Mesodermal cell (in vitro differentiated cells): ENCODE data around the gene CYP2U1.
"Not testable (repeated sequence)": the region's sequence is repeated elsewhere in the genome, so short reads cannot be mapped to it uniquely, and the experiment has no call there.

Source experiments
- H3K27ac ChIP-seq: 2 replicates; pipeline ENCODE4 v1.7.0; 2013; ENCODE audit warnings: mild to moderate bottlenecking, low read depth, low read length, moderate library complexity; ENCODE audit not compliant: severe bottlenecking
- H3K36me3 ChIP-seq: 2 replicates; pipeline ENCODE4 v1.7.1; 2013; ENCODE audit warnings: mild to moderate bottlenecking, low read length, moderate library complexity; ENCODE audit not compliant: control insufficient read depth, insufficient read depth
- H3K4me1 ChIP-seq: one replicate; pipeline ENCODE4 v1.7.1; 2013; ENCODE audit warnings: mild to moderate bottlenecking, low read length; ENCODE audit not compliant: insufficient read depth, control insufficient read depth, poor library complexity, severe bottlenecking
- H3K4me3 ChIP-seq: 2 replicates; pipeline ENCODE4 v1.7.0; 2013; ENCODE audit warnings: low read length, control low read depth, mild to moderate bottlenecking; ENCODE audit not compliant: insufficient read depth, poor library complexity, severe bottlenecking; ENCODE audit errors: extremely low read depth
- H3K9me3 ChIP-seq: 2 replicates; pipeline ENCODE4 v1.7.1; 2013; ENCODE audit warnings: mild to moderate bottlenecking, low read length, moderate library complexity; ENCODE audit not compliant: control insufficient read depth
- WGBS, 2 experiments: methylation state at CpG; one replicate each; pipeline ENCODE4 v1.1.5; 2013; ENCODE audit warnings: missing lambda C conversion rate in 2 of 2; ENCODE audit not compliant: insufficient coverage in 2 of 2; 5-methylcytosine and 5-hydroxymethylcytosine counted together

Gene CYP2U1

DNA sequence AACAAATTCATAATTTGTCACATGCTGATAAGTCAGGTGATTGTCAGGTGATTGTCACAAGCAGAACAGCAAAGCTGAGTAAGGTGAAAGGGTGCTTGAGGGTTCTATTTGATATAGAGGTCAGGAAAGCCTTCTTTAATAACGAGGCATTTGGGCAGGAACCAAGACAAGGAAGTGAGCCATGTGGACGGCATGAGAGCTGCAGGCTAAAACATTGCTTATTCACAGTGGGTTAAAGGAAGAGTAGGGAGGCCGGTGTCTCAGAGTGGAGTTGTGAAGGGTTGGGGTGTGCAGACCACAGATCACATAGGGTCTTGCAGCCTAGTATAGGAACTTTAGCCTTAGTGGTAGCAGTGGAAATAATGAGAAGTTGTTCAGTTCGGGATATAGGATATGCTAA lies 31.3 kb upstream of the CYP2U1 start:
- no peak overlapping the region for H3K27ac ChIP-seq
- no peaks in the 10 kb centered on the region for H3K4me1 ChIP-seq
- H3K36me3 ChIP-seq = peaks cover 3% of the 10 kb centered on the region
- no peak overlapping the region for H3K4me3 ChIP-seq
- no peaks in the 10 kb centered on the region for H3K9me3 ChIP-seq
- WGBS, 2 experiments = 85 to 95% methylated on average over 4 of the region's 4 CpGs

DNA sequence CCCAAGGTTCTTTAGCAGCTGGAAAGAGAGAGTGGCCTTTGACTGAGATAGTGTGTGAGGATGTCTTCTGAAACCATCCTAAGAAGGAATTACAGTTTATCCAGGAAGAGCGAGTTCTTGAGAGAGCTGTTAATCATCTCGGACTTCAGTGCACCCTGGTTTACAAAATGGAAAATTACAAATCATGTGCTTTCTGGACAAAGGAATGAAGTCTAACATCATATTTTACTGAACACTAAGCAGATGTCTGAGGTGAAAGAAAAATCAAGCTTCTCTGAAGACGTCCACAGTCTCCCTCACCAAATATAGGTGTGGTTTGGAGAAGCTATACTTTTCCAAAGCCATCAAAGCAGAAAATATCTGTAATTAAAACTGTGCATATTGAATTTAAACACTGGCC lies 30.8 kb upstream of the CYP2U1 start:
- Histone ChIP-seq H3K4me1 (no peaks in the 10 kb centered on the region), H3K27ac (no peak overlapping the region), H3K9me3 (no peaks in the 10 kb centered on the region), H3K36me3 (peaks cover 3% of the 10 kb centered on the region), H3K4me3 (no peak overlapping the region)
- 92% methylated on average over 2 of the region's 3 CpGs; no CpG with 5 or more reads in 1 of the 2 experiments for WGBS, 2 experiments

DNA sequence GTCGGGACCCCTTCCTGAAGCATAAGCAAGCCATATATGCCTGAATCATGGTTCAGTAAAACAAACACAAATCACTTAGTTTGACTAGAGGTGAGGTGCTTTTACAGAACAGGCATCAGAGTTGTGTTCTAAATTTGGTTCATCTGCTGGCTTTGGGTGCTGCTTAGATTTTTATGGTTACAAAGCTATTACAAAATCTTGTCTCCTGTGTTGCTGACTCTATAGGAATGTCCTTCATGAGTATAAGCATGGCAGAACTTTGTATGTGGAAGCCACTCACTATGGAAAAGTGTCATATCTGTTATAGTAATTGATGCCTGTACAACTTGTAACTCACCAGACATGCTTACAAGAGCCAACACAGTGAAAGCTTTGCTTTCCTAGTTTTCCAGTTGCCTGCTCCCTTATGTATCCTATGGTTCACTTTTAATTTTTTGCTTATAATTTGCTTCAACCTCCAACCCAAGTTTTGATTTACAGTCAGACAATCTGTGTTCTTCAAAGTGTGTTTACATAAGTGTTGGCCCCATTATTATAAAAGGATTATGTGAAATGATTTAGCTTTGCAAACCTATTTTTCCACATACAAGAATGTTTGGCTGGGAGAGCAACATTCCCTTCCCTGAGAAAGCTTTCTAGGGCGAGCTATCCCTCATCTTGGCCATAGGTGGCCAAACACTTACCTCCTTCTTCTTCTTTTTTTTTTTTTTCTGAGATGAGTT lies 30.0 kb upstream of the CYP2U1 start:
- 83% methylated on average over 1 of the region's 2 CpGs; no CpG with 5 or more reads in 1 of the 2 experiments for WGBS, 2 experiments
- no peak overlapping the region for H3K4me3 ChIP-seq
- peaks cover 3% of the 10 kb centered on the region for H3K36me3 ChIP-seq
- no peaks in the 10 kb centered on the region for H3K9me3 ChIP-seq
- no peak overlapping the region for H3K27ac ChIP-seq
- no peaks in the 10 kb centered on the region for H3K4me1 ChIP-seq

DNA sequence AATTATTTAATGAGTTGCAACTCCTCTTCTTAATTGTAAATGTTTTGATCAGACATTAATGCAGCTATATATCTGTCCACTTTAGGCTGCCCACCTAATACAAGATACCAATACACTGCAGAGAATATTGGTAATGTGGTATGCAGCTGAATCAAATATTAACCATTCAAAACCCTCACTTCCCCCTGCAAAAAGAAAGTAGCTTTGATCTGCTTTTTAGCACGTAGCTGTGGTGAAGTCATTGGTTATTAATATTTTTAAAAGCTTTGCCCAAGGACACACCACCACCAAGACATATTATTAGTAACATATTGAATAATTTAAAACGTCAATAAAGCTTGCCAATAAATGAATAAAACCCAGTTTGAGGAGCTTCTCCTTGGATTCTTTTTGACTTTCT lies 28.6 kb upstream of the CYP2U1 start:
- peaks cover 3% of the 10 kb centered on the region for H3K36me3 ChIP-seq
- H3K4me3 ChIP-seq = no peak overlapping the region
- no CpG with 5 or more reads among the region's 2 CpGs for WGBS, 2 experiments
- no peak overlapping the region for H3K27ac ChIP-seq
- H3K4me1 ChIP-seq = no peaks in the 10 kb centered on the region
- H3K9me3 ChIP-seq = no peaks in the 10 kb centered on the region

DNA sequence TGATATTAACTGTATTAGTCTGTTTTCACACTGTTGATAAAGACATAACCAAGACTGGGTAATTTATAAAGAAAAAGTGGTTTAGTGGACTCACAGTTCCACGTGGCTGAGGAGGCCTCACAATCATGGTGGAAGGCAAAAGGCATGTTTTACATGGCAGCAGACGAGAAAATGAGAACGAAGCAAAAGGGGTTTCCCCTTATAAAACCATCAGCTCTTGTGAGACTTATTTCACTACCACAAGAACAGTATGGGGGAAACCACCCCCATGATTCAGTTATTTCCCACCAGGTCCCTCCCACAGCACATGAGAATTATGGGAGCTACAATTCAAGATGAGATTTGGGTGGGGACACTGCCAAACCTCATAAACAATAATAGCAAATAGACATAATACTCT lies 26.3 kb upstream of the CYP2U1 start:
- H3K9me3 ChIP-seq, H3K36me3 ChIP-seq, H3K4me3 ChIP-seq, H3K27ac ChIP-seq, H3K4me1 ChIP-seq: not testable (repeated sequence)
- WGBS, 2 experiments = 88 to 90% methylated on average over 1 to 3 of the region's 3 CpGs

DNA sequence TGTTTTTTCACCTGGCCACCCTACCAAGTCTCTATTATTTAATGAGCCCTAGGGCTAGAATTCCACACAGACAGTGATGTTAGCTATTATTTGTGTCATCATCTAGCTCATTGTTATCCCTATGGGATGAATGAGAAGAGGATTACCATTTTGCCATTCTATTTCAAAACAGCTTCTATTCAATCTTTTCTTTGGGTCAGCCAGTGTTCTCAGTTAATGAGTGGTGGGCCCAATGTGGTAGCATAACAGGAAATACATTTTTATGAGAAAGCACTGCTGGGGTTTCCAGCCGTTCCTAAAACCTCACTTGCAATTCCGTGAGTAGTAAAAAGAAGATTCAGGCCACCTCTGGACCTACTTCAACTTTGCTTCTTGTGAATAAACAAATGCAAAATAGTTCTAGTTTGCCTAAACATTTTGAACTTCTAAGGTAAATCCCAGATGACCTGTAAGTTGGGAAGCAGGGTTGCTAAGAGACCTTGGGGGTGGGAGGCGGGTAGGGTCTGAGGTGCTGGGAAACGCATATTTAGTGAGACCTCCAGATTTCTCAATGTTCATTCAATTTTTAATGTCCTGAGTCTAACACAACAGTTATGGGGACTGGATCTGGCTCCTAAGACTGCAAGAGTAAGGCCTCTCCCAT lies 24.8 kb upstream of the CYP2U1 start:
- Histone ChIP-seq H3K9me3 (no peaks in the 10 kb centered on the region), H3K4me1 (no peaks in the 10 kb centered on the region), H3K4me3 (no peak overlapping the region), H3K36me3 (peaks cover 3% of the 10 kb centered on the region), H3K27ac (no peak overlapping the region)
- WGBS, 2 experiments = 81% methylated on average over 3 of the region's 4 CpGs; no CpG with 5 or more reads in 1 of the 2 experiments

DNA sequence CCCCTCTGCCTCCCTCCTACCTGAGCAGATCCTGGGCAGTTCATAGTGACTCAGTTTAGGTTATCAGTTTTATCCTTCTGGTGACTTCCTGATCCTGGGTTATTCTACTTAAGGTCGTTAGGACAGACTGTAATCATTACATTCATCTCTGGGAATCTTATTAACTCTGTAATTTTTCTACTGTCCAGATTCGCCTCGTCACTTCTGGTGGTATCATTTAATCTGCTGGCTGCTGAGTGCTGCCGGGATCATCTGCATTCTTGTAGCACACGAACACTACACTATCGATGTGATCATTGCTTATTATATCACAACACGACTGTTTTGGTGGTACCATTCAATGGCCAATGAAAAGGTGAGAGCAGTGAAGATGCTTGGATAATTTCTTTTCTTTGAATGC lies 23.0 kb upstream of the CYP2U1 start:
- Histone ChIP-seq H3K4me1 (no peaks in the 10 kb centered on the region), H3K36me3 (peaks cover 2% of the 10 kb centered on the region), H3K9me3 (no peaks in the 10 kb centered on the region), H3K27ac (no peak overlapping the region), H3K4me3 (no peak overlapping the region)
- WGBS, 2 experiments = 88 to 100% methylated on average over 3 to 4 of the region's 7 CpGs

DNA sequence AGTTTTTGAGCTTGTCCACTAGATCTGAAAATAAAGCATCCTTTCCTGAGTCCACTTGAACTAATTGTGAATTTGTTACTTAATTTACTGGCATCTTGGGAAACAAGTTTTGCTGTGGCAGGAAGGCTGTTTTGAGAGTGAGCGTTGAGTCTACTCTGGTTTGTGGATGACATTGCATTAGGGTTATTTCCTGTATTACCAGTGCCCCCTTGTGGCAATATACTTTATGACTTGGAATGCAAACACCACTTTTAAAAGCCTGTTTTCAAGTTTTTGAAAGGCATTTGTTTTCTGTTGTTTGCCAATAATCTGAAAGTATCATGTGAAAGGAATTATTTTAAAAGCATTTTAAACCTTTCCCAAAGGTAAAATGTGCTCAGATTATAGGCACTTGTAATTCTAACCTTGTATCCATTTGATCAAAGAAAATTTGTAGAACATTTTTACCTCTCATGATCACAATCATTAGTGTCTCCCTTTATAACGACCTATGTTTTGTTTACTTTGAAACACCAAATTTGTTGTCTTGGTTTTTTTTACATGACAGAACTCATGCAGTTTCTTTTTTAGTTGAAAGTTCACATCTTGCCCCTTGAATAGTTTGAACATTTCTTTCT lies 18.0 kb upstream of the CYP2U1 start:
- H3K36me3 ChIP-seq = no peaks in the 10 kb centered on the region
- H3K27ac ChIP-seq = no peak overlapping the region
- H3K9me3 ChIP-seq = no peaks in the 10 kb centered on the region
- 0% methylated on average over 1 of the region's 2 CpGs; no CpG with 5 or more reads in 1 of the 2 experiments for WGBS, 2 experiments
- no peaks in the 10 kb centered on the region for H3K4me1 ChIP-seq
- no peak overlapping the region for H3K4me3 ChIP-seq

DNA sequence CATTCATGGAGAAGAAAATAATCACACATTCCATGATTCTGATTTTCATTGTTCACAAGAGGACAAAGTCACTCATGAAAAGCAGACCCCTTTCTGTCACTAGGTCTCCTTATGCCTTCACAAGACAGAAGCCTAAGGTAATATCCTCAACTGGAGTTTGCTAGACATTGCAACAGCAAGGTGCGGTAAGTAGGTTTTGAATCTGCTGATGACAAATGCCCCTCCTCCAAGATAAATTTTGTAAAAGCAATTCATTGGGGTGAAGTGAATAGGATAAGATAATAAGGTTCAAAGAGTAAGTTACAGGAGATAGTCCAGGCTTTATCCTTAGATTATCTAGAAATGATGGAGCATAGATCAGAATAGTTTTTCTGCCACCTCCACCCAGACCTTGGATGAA lies 16.1 kb upstream of the CYP2U1 start:
- H3K4me1 ChIP-seq = no peaks in the 10 kb centered on the region
- no peaks in the 10 kb centered on the region for H3K36me3 ChIP-seq
- H3K9me3 ChIP-seq = no peaks in the 10 kb centered on the region
- H3K4me3 ChIP-seq = no peak overlapping the region
- no peak overlapping the region for H3K27ac ChIP-seq
- 100% methylated on average over 1 of the region's 1 CpG; no CpG with 5 or more reads in 1 of the 2 experiments for WGBS, 2 experiments

DNA sequence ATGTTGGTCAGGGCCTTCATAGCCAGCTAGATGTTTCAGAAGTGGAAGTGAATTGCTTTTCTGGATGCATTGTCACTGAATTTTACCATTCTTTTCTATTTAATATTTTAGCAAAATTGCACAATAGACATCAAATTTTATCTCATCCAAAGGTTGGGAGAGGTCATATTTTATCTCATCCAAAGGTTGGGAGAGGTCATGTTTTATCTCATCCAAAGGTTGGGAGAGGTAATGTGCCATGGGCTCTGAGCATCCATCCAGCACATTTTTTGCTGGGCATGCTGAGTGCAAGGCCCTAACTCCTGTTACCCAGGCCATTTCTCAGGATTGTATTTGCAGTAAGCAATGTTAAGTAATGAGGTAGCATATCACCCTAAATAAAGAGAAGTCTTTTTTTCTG lies 14.7 kb upstream of the CYP2U1 start:
- Histone ChIP-seq H3K27ac (no peak overlapping the region), H3K9me3 (peaks cover 3% of the 10 kb centered on the region), H3K4me1 (no peaks in the 10 kb centered on the region), H3K4me3 (no peak overlapping the region), H3K36me3 (no peaks in the 10 kb centered on the region)

DNA sequence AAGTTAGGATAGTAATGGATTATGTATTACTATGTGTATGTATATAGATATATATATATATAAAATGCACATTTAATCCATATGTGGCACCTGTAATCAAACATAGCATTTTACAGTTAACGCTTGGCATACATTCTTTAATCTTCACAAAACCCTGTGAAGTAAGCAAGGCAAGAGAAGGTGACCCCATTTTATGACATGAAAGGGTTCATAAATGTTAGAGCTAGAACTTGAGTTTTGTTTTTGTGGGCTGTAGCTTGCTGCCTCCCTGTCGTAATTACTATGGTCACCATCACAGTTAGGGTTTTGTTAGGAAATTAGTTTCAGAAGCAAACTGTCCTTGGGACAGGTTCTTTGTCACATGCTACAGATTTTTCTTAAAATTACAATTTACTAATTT lies 13.8 kb upstream of the CYP2U1 start:
- Histone ChIP-seq H3K4me1 (no peaks in the 10 kb centered on the region), H3K27ac (no peak overlapping the region), H3K36me3 (no peaks in the 10 kb centered on the region), H3K4me3 (no peak overlapping the region), H3K9me3 (peaks cover 3% of the 10 kb centered on the region)
- no CpG with 5 or more reads among the region's 2 CpGs for WGBS, 2 experiments
